Measurements from ENCODE around the gene HSD17B10.

HSD17B10 gene

DNA sequence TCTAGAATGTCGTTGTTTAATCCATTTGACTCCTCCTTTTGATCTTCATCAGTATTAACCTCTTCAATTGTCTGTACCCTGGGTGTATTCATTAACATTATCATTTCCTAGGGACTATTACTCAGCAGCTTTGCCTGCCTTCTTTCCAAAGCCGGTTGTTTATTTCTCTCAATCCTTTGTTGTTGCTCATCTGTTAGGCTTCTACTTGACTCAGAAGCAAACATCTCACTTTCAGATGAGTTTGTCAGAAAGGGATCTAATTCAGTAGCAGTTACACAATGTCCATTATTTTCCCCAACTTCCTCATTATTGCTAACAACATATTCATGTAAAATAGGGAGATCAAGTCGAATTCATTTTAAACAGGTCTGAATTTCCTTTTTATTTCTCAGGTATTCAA, 22.1 kb upstream of the HSD17B10 start:
- peak overlapping the region; percentile 64 for H3K27ac ChIP-seq (ENCODE audit: low read depth, low read length)
- no peak overlapping the region for H2AFZ ChIP-seq (ENCODE audit: low read length, unreplicated experiment)
- no peaks in the 10 kb centered on the region for H3K4me1 ChIP-seq (ENCODE audit: control insufficient read depth, insufficient read depth, low read length, unreplicated experiment)
- no peaks in the 10 kb centered on the region for H3K36me3 ChIP-seq (ENCODE audit: insufficient read depth, low read length)
- no peak overlapping the region for H3K4me3 ChIP-seq (ENCODE audit: low read depth, low read length)
- no peaks in the 10 kb centered on the region for H3K79me2 ChIP-seq (ENCODE audit: control insufficient read depth, insufficient read depth, low read length, unreplicated experiment)
- H3K27me3 ChIP-seq (ENCODE audit: insufficient read depth, low read length): no peaks in the 10 kb centered on the region

DNA sequence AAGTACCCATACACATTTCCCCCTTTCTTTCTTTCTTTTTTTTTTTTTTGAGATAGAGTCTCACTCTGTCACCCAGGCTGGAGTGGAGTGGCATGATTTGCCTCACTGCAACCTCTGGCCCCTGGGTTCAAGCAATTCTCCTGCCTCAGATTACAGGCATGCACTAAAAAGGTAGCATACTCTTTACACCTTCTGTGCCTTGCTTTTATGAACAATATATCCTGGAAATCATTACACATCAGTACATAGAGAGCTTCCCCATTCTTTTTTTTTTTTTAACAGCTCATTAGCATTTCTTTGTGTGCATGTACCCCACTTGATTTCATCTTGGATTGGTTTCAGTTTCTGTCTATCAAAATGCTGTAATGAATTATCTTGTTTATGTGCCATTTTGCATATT, 18.6 kb upstream of the HSD17B10 start:
- Histone ChIP-seq H3K4me3 (ENCODE audit: low read depth, low read length) (no peak overlapping the region), H3K27ac (ENCODE audit: low read depth, low read length) (no peak overlapping the region), H3K4me1 (ENCODE audit: control insufficient read depth, insufficient read depth, low read length, unreplicated experiment) (no peaks in the 10 kb centered on the region), H3K36me3 (ENCODE audit: insufficient read depth, low read length) (no peaks in the 10 kb centered on the region), H3K27me3 (ENCODE audit: insufficient read depth, low read length) (no peaks in the 10 kb centered on the region), H2AFZ (ENCODE audit: low read length, unreplicated experiment) (no peak overlapping the region), H3K79me2 (ENCODE audit: control insufficient read depth, insufficient read depth, low read length, unreplicated experiment) (no peaks in the 10 kb centered on the region)

GRCh38 chrX:53449632-53450031, 15.5 kb upstream of the HSD17B10 start:
- no peaks in the 10 kb centered on the region for H3K4me1 ChIP-seq (ENCODE audit: control insufficient read depth, insufficient read depth, low read length, unreplicated experiment)
- H3K4me3 ChIP-seq (ENCODE audit: low read depth, low read length): no peak overlapping the region
- no peaks in the 10 kb centered on the region for H3K79me2 ChIP-seq (ENCODE audit: control insufficient read depth, insufficient read depth, low read length, unreplicated experiment)
- no peaks in the 10 kb centered on the region for H3K36me3 ChIP-seq (ENCODE audit: insufficient read depth, low read length)
- H3K27ac ChIP-seq (ENCODE audit: low read depth, low read length): no peak overlapping the region
- H2AFZ ChIP-seq (ENCODE audit: low read length, unreplicated experiment): no peak overlapping the region
- no peaks in the 10 kb centered on the region for H3K27me3 ChIP-seq (ENCODE audit: insufficient read depth, low read length)

DNA sequence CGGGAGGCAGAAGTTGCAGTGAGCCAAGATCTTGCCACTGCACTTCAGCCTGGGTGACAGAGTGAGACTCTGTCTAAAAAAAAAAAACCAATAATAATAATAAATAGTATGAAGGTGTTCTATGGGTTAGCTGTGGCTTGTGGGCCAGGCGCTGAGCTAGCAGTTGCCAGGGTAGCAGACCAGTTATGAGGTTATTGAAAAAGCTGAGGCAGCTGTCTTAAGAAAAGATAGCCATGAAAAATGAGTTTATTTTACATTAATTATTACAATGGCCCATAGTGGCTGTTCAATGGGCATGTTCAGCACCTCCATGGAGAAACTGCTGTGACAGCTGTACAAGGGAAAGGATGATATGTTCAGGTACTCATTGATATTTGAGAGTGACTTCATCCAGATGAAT, 13.3 kb upstream of the HSD17B10 start:
- H3K36me3 ChIP-seq (ENCODE audit: insufficient read depth, low read length): no peaks in the 10 kb centered on the region
- no peaks in the 10 kb centered on the region for H3K79me2 ChIP-seq (ENCODE audit: control insufficient read depth, insufficient read depth, low read length, unreplicated experiment)
- H3K27me3 ChIP-seq (ENCODE audit: insufficient read depth, low read length): no peaks in the 10 kb centered on the region
- no peaks in the 10 kb centered on the region for H3K4me1 ChIP-seq (ENCODE audit: control insufficient read depth, insufficient read depth, low read length, unreplicated experiment)
- no peak overlapping the region for H3K27ac ChIP-seq (ENCODE audit: low read depth, low read length)
- no peak overlapping the region for H2AFZ ChIP-seq (ENCODE audit: low read length, unreplicated experiment)
- H3K4me3 ChIP-seq (ENCODE audit: low read depth, low read length): no peak overlapping the region

DNA sequence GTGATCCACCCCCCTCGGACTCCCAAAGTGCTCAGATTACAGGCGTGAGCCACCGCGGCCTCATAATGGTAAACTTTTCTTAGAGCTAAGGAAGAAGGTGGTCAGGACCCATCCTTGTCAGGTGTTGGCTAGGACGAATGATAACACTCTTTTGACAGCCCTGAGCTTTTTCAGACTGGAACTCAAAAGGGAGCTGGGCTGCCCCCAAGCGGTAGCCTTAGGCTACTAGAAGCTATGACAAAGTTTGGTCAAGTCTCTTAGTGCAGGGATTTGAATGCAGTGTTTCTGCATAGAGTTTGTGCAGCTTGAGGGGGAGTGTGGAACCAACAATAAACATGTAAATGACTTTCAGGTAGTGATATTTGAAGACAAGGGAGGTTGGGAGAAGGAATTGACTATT, 11.8 kb upstream of the HSD17B10 start:
- H2AFZ ChIP-seq (ENCODE audit: low read length, unreplicated experiment): no peak overlapping the region
- no peaks in the 10 kb centered on the region for H3K36me3 ChIP-seq (ENCODE audit: insufficient read depth, low read length)
- no peak overlapping the region for H3K4me3 ChIP-seq (ENCODE audit: low read depth, low read length)
- no peaks in the 10 kb centered on the region for H3K79me2 ChIP-seq (ENCODE audit: control insufficient read depth, insufficient read depth, low read length, unreplicated experiment)
- H3K4me1 ChIP-seq (ENCODE audit: control insufficient read depth, insufficient read depth, low read length, unreplicated experiment): no peaks in the 10 kb centered on the region
- no peaks in the 10 kb centered on the region for H3K27me3 ChIP-seq (ENCODE audit: insufficient read depth, low read length)
- H3K27ac ChIP-seq (ENCODE audit: low read depth, low read length): no peak overlapping the region

- Histone ChIP-seq H3K4me3 (ENCODE audit: low read depth, low read length) (peak overlapping the region; percentile 74), H3K27me3 (ENCODE audit: insufficient read depth, low read length) (no peaks in the 10 kb centered on the region), H3K4me1 (ENCODE audit: control insufficient read depth, insufficient read depth, low read length, unreplicated experiment) (peaks cover 6% of the 10 kb centered on the region), H3K36me3 (ENCODE audit: insufficient read depth, low read length) (no peaks in the 10 kb centered on the region), H2AFZ (ENCODE audit: low read length, unreplicated experiment) (no peak overlapping the region), H3K79me2 (ENCODE audit: control insufficient read depth, insufficient read depth, low read length, unreplicated experiment) (no peaks in the 10 kb centered on the region), H3K27ac (ENCODE audit: low read depth, low read length) (no peak overlapping the region)
Measured at GRCh38 chrX:53442322-53442631, 8.1 kb upstream of the HSD17B10 start.

- H3K27ac ChIP-seq (ENCODE audit: low read depth, low read length): no peak overlapping the region
- peaks cover 6% of the 10 kb centered on the region for H3K4me1 ChIP-seq (ENCODE audit: control insufficient read depth, insufficient read depth, low read length, unreplicated experiment)
- H3K4me3 ChIP-seq (ENCODE audit: low read depth, low read length): peak overlapping the region; percentile 74
- no peaks in the 10 kb centered on the region for H3K27me3 ChIP-seq (ENCODE audit: insufficient read depth, low read length)
- H2AFZ ChIP-seq (ENCODE audit: low read length, unreplicated experiment): peak overlapping the region; percentile 62
- H3K79me2 ChIP-seq (ENCODE audit: control insufficient read depth, insufficient read depth, low read length, unreplicated experiment): no peaks in the 10 kb centered on the region
- H3K36me3 ChIP-seq (ENCODE audit: insufficient read depth, low read length): no peaks in the 10 kb centered on the region
Measured at GRCh38 chrX:53441531-53442321, 7.6 kb upstream of the HSD17B10 start.

DNA sequence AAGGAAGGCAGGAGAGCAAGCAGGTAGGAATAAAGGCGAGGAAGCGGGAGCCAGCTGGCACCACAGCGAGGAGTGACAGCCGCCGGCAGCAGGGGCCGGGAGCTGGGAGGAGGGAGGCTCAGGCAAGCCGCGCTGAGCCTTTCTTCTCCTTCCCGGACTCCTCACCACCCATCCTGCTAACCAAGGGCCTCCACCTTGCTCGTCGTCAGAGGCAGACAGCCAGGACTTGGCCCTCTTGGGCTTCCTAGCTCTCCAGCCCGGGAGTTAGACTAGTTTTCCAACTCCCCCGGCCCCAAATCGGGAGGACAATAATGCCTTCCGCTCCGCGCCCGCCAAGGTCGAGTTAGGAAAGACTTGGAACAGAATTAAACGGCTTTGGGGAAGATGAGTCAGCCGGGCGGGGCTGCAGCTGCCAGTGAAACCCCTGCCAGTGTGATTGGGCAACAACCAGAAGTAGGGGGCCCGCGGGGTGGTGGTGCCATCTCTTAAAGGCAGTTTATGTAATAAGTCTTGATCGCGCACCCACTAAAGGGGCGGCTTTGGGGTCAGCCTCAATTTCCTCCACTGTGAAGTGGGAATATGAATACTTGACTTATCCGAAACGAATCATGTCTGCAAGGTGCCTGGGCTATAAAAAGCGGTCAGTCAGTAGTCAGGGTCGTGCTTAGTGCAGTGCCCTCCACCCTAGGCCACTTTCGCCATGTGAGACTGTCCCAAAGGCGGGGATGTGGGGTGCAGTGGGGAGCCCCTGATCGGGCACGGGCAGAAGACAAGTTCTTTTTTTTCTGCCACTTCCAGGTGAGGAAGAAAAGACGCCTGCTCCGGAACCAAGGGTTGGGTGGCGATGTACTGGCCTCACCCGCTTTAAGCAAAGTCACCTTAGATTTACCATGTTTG, 6.7 kb upstream of the HSD17B10 start:
- H3K27ac ChIP-seq (ENCODE audit: low read depth, low read length): peak overlapping the region; percentile 60
- peaks cover 6% of the 10 kb centered on the region for H3K4me1 ChIP-seq (ENCODE audit: control insufficient read depth, insufficient read depth, low read length, unreplicated experiment)
- H3K4me3 ChIP-seq (ENCODE audit: low read depth, low read length): peak overlapping the region; percentile 74

GRCh38 chrX:53440101-53440500, 5.9 kb upstream of the HSD17B10 start:
- Histone ChIP-seq H3K27me3 (ENCODE audit: insufficient read depth, low read length) (no peaks in the 10 kb centered on the region), H3K79me2 (ENCODE audit: control insufficient read depth, insufficient read depth, low read length, unreplicated experiment) (no peaks in the 10 kb centered on the region), H3K36me3 (ENCODE audit: insufficient read depth, low read length) (no peaks in the 10 kb centered on the region), H3K4me3 (ENCODE audit: low read depth, low read length) (peak overlapping the region; percentile 74), H3K4me1 (ENCODE audit: control insufficient read depth, insufficient read depth, low read length, unreplicated experiment) (peaks cover 6% of the 10 kb centered on the region), H3K27ac (ENCODE audit: low read depth, low read length) (peak overlapping the region; percentile 60), H2AFZ (ENCODE audit: low read length, unreplicated experiment) (peak overlapping the region; percentile 4)

More for the DNA sequence above, 6.7 kb upstream of the HSD17B10 start:
- H3K36me3 ChIP-seq (ENCODE audit: insufficient read depth, low read length): no peaks in the 10 kb centered on the region
- no peaks in the 10 kb centered on the region for H3K27me3 ChIP-seq (ENCODE audit: insufficient read depth, low read length)
- H2AFZ ChIP-seq (ENCODE audit: low read length, unreplicated experiment): peak overlapping the region; percentile 4
- no peaks in the 10 kb centered on the region for H3K79me2 ChIP-seq (ENCODE audit: control insufficient read depth, insufficient read depth, low read length, unreplicated experiment)

- peaks cover 10% of the 10 kb centered on the region for H3K4me1 ChIP-seq (ENCODE audit: control insufficient read depth, insufficient read depth, low read length, unreplicated experiment)
- H3K36me3 ChIP-seq (ENCODE audit: insufficient read depth, low read length): no peaks in the 10 kb centered on the region
- H3K4me3 ChIP-seq (ENCODE audit: low read depth, low read length): no peak overlapping the region
- no peaks in the 10 kb centered on the region for H3K27me3 ChIP-seq (ENCODE audit: insufficient read depth, low read length)
- H2AFZ ChIP-seq (ENCODE audit: low read length, unreplicated experiment): no peak overlapping the region
- no peak overlapping the region for H3K27ac ChIP-seq (ENCODE audit: low read depth, low read length)
- H3K79me2 ChIP-seq (ENCODE audit: control insufficient read depth, insufficient read depth, low read length, unreplicated experiment): peaks cover 3% of the 10 kb centered on the region
Measured at GRCh38 chrX:53438832-53439230, 4.7 kb upstream of the HSD17B10 start.

All from ACC112 (cell line).